ENCODE results near the gene NOP53. TPM values are rescaled to one million over a fixed set of nuclear protein-coding genes. Genes with fewer than 3 reads are reported as not detected.
"Not testable (repeated sequence)": the region's sequence is repeated elsewhere in the genome, so short reads cannot be mapped to it uniquely, and the experiment has no call there.

NOP53 gene
- polyA plus RNA-seq, 1 donor: 583 TPM

GRCh38 chr19:47755065-47755761 lies 9.9 kb downstream of the NOP53 start:
- no peak for DNase-seq

DNA sequence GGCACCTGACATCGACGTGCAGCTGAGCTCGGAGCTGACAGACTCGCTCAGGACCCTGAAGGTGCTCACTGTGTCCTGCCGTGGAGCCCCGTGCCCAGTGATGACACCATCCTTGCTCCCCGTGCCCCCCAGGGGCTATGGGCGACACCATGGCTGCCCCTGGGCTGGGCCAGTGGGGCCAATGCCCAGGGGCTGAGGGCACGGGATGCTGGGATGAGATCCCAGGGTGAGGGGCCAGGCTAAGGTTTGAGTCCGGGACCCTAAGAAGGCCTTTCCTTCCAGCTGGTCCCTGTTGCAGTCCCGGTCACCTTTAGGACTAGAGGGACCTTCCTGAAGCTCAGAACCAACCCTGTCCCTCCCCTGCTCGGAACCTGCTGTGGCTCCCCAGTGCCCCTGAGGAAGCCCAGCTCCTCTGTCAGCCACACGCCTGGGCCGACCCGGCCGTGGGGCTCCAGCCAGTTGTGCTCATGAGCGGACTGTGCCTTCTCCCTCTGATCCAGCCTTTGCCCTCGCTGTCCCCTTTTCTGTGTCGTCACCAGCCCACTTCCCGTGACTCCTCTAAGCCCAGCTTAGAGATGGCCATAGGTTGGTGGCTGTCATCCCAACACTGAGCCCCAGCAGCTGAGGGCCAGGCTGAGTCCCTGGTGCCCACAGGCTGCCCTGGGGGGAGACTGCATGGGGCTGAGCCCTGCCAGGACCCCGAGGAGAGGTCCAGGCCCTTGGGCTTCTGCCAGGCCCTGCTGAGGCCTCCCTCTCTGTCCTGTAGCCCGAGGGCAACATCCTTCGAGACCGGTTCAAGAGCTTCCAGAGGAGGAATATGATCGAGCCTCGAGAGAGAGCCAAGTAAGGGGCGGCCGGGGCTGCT lies 10.6 kb downstream of the NOP53 start:
- DNase-seq: no peak

DNA sequence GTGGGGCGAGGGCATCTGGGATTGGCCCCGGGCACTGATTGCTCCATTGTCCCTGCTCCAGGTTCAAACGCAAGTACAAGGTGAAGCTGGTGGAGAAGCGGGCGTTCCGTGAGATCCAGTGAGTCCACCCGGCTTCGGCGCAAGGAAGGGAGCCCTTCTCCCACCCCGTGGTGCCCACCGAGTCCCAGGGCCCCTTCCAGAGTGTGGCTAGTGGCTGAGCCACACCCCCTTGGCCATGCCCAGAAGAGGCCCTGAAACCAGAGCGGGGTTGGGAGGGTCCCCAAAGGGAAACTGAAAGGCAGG lies 11.2 kb downstream of the NOP53 start:
- DNase-seq: no peak

GRCh38 chr19:47756953-47757608 lies 11.7 kb downstream of the NOP53 start:
- DNase-seq: no peak

DNA sequence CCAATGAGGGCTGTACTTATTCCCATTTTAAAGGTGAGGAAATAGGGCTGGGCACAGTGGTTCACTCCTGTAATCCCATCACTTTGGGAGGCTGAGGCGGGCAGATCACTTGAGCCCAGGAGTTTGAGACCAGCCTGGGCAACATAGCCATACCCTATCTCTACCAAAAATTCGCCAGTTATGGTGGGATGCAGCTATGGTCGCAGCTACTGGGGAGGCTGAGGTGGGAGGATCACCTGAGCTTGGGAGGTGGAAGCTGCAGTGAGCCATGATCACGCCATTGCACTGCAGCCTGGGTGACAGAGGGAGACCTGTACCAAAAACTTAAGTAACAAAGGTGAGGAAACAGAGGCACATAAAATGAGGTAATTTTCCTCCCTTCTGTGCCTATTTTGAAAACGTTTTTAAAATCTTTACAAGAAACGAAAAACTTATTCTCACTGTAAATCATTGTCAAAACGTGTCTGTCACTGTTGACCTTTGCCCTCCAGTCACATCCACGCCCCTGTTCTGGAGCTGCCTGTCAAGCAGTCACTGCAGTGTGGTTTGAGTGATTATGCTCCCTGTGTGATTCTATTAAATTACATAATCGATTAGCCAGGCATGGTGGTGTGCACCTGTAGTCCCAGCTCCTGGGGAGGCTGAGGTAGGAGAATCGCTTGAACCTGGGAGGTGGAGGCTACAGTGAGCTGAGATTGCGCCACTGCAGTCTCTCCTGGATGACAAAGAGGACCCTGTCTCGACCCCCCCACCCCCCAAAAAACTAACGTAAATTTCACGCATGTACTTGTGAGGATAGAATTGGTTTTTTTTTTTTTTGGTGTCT lies 12.5 kb downstream of the NOP53 start:
- DNase-seq: no peak

DNA sequence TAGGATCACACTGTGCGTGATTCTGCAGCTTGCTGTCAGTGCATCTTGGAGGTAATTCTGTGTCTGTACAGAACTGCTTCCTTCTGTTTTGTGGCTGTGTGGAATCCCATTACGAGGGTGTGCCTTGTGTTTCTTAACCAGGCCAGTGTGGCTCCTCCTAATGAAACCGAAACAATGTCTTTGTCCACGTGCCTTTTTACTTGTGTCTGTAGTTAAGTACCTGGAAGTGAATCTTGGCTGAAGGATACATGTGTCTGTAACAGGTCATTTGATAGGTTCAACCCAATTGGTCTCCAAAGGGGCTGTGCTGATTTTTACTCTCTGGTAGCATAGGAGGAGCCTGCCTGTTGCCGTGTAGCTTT lies 13.1 kb downstream of the NOP53 start:
- no peak for DNase-seq

- DNase-seq: no peak
These were observed 15.3 kb downstream of the NOP53 start for GRCh38 chr19:47760632-47760999.

DNA sequence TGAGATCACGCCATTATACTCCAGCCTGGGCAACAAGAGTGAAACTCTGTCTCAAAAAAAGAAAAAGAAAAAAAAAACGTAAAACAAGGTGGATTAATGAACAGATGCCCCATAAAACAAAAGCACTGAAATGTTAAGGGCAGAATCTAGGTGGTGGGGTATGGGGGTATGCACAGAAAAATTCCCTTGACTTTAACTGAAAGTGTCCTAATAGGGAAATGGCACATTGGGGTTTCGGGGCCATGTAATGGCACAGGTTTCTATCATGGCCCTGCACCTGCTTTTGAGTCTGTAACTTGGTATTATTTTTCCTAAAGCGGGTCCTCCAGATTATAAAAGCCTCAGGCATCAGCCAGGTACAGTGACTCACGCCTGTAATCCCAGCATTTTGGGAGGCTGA lies 16.2 kb downstream of the NOP53 start:
- DNase-seq: no peak

GRCh38 chr19:47762151-47762550 lies 16.8 kb downstream of the NOP53 start:
- DNase-seq: no peak

DNA sequence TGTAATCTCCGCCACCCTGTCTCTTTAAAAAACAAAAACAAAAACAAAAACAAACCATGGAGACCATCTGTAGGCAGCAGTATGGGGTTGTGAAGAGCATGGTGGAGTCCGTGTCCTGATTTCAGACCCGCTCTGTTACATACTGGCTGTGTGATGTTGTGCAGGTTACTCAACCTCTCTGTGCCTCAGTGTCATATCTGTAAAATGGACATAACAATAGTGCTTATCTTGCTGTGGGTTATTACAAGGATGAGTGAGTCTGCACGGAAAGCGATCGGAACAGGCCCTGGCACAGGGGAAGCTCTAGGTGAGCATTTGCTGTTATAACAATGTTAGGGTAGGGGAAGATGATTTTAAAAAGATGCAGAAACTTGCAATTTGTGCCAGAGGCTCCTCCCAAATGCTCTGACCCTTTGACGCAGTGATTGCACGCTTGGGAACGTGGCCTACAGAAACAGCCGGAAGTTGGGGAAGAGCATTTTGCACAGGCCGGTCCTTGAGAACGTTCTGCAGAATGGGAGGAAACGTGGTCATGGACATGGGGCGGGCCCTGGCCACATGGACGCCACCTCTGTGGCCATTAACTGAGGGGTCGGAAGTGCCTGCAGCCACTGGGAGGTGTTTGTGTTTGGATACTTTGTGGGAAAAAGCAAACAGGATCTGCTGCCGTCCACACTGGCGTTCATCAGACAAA lies 17.4 kb downstream of the NOP53 start:
- DNase-seq: no peak

- DNase-seq: not testable (repeated sequence)
These were observed 19.4 kb downstream of the NOP53 start for GRCh38 chr19:47764705-47765104.

- DNase-seq: no peak
These were observed 20.4 kb downstream of the NOP53 start for GRCh38 chr19:47765523-47766358.

DNA sequence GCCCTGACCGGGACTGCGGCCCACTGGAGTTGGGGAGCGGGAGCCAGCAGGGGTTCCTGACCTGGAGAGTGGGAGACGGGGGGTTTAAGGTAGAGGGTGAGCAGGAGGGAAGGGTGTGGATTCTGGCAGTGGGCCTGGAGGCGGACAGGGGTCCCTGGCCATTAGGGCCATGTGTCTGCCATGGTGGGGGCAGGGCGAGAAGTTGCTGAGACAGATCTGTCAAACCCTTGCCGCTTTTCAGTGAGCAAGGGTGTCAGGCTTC lies 20.9 kb downstream of the NOP53 start:
- DNase-seq: no peak

DNA sequence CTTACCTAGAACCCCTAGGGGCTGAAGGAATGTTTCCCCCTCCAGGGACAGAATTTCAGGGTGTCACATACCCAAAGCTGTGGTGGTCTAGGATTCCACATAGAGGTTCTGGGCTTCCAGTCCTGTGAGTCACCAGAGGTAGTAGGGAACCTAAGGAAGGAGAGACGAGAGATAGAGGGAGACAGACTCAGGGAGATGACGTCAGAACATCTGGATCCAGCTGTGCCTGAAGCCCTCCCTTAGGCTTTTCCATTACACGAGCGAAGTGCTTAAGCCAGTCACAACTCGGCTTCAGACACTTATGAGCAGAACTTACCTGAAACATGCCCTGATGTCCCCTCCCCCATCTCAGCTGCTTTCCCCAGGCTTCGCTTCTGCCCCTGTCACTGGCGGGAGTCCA lies 21.3 kb downstream of the NOP53 start:
- no peak for DNase-seq

GRCh38 chr19:47767349-47767748 lies 22.0 kb downstream of the NOP53 start:
- no peak for DNase-seq

DNA sequence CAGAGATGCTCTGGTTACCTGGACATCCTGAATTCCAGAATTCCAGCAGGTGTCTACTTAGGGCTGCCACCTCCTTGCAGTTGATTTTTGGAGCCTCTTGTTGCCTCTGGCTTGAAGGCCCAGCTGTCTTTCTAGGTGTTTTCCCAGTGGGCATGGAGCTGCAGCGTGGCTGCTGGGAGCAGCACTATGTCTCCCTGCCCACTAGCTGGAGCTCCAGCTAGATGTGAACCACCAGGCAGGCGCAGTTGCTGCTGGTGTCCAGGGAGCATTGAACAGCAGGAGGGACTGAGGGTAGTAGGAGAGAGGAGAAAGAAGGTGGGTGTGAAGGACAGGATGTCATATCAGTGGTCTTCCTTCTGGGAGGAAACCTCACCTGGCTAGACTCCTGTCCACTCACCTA lies 23.3 kb downstream of the NOP53 start:
- DNase-seq: no peak

DNA sequence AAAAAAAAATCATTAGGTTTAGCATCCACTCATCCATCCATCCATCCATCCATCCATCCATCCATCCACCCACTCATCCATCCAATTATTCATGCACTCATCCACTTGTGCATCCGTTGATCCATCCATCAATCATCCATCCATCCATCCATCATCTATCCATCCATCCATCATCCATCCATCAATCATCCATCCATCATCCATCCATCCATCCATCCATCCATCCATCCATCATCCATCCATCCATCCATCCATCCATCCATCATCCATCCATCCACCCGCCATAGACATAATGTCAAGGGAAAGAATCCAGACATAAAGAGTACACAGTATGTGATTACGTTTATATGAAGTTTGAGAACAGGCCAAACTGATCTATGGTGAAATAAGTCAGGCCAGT lies 24.2 kb downstream of the NOP53 start:
- DNase-seq: no peak

DNA sequence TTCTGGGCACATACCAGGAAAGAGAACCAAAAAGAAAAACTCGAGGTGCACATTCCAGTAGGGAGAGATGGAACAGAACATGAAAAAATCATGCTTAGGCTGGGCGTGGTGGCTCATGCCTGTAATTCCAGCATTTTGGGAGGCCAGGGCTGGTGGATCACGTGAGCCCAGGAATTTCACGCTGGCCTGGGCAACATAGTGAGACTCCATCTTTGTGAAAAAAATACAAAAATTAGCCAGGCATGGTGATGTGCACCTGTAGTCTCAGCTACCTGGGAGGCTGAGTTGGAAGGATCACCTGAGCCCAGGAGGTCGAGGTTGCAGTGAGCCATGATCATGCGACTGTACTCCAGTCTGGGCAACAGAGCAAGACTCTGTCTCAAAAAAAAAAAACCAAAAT lies 25.9 kb downstream of the NOP53 start:
- not testable (repeated sequence) for DNase-seq

- no peak for DNase-seq
These were observed 31.2 kb downstream of the NOP53 start for GRCh38 chr19:47776568-47776967.

GRCh38 chr19:47777245-47778048 lies 32.1 kb downstream of the NOP53 start:
- DNase-seq: not testable (repeated sequence)
